IPS-NIHi11 (cell line): Measurements from ENCODE around the gene AP1AR.
"Not testable (repeated sequence)": the region's sequence is repeated elsewhere in the genome, so short reads cannot be mapped to it uniquely, and the experiment has no call there.

Experiments used
- DNase-seq: peaks from one replicate; pipeline ENCODE4 v3.0.0; 2012; ENCODE audit warnings: mixed read lengths, low spot score

The AP1AR gene

GRCh38 chr4:112231779-112232713 lies at the start of gene AP1AR:
Gene AP1AR (plus strand): TSS chr4:112231787. CDS start chr4:112232092, 305 bp downstream.
- peak; percentile 91 for DNase-seq

GRCh38 chr4:112182604-112183003 lies 49.0 kb upstream of the AP1AR start:
- DNase-seq, result no peak

- DNase-seq, result no peak
Measured at GRCh38 chr4:112183252-112183651, 48.3 kb upstream of the AP1AR start.

GRCh38 chr4:112184438-112184837 lies 47.1 kb upstream of the AP1AR start:
- no peak for DNase-seq

GRCh38 chr4:112185334-112185733 lies 46.3 kb upstream of the AP1AR start:
- DNase-seq, result no peak

GRCh38 chr4:112185740-112186670 lies 45.6 kb upstream of the AP1AR start:
- no peak for DNase-seq

GRCh38 chr4:112189754-112190153 lies 41.8 kb upstream of the AP1AR start:
- no peak for DNase-seq

- DNase-seq, result no peak
Measured at GRCh38 chr4:112190684-112191083, 40.9 kb upstream of the AP1AR start.

GRCh38 chr4:112196461-112196860 lies 35.1 kb upstream of the AP1AR start:
- DNase-seq, result no peak

GRCh38 chr4:112199041-112199440 lies 32.5 kb upstream of the AP1AR start:
- DNase-seq, result no peak

- DNase-seq, result no peak
Measured at GRCh38 chr4:112201915-112202505, 29.6 kb upstream of the AP1AR start.

- no peak for DNase-seq
Measured at GRCh38 chr4:112203593-112203992, 28.0 kb upstream of the AP1AR start.

GRCh38 chr4:112206431-112206830 lies 25.2 kb upstream of the AP1AR start:
- DNase-seq, result no peak

- DNase-seq, result not testable (repeated sequence)
Measured at GRCh38 chr4:112208137-112209095, 23.2 kb upstream of the AP1AR start.

- no peak for DNase-seq
Measured at GRCh38 chr4:112210777-112211176, 20.8 kb upstream of the AP1AR start.

- no peak for DNase-seq
Measured at GRCh38 chr4:112213091-112213490, 18.5 kb upstream of the AP1AR start.

GRCh38 chr4:112213856-112214255 lies 17.7 kb upstream of the AP1AR start:
- DNase-seq, result no peak

- DNase-seq, result peak; percentile 13
Measured at GRCh38 chr4:112214390-112215264, 17.0 kb upstream of the AP1AR start.

- DNase-seq, result no peak
Measured at GRCh38 chr4:112219826-112220366, 11.7 kb upstream of the AP1AR start.
